Kidney epithelial cell (primary cell): Measurements from ENCODE around the gene C19orf81. TPM values are rescaled to one million over a fixed set of nuclear protein-coding genes. Genes with fewer than 3 reads are reported as not detected.
A peak's percentile ranks its signal among the peaks of the same experiment; 100 is the strongest.
"Not testable (repeated sequence)": the region's sequence is repeated elsewhere in the genome, so short reads cannot be mapped to it uniquely, and the experiment has no call there.

Experiments
- DNase-seq: peaks from one replicate; pipeline ENCODE4 v3.0.0-alpha.2; 2010; ENCODE audit warnings: low read depth
- H3K27me3 ChIP-seq: 2 replicates; pipeline ENCODE4 v1.6.0; 2011; ENCODE audit warnings: low read length; ENCODE audit not compliant: control insufficient read depth, insufficient read depth
- H3K36me3 ChIP-seq: 2 replicates; pipeline ENCODE4 v1.5.1; 2011; ENCODE audit warnings: low read length; ENCODE audit not compliant: control insufficient read depth, insufficient read depth
- H3K4me3 ChIP-seq: 2 replicates; pipeline ENCODE4 v1.5.1; 2011; ENCODE audit warnings: low read depth, mild to moderate bottlenecking, control low read depth, low read length
- CTCF ChIP-seq: IDR thresholded peaks from 2 replicates; pipeline ENCODE4 v1.5.1; 2011; ENCODE audit warnings: mild to moderate bottlenecking, moderate library complexity, low read length, control low read depth, inconsistent platforms; ENCODE audit not compliant: insufficient read depth, poor library complexity, severe bottlenecking
- total RNA-seq: library from RNA; depleted of rRNA; stranded (reverse); fragments of >200 nt; gene quantifications from 2 replicates; pipeline ENCODE4 v1.2.3, GENCODE V29; 2015

The C19orf81 gene
- total RNA-seq, 1 donor from 2014 or later: 16.5 TPM

- TF ChIP-seq CTCF: no peak
- DNase-seq: no peak
- Histone ChIP-seq H3K27me3 (peaks cover 4% of the 10 kb centered on the region), H3K4me3 (no peak overlapping the region), H3K36me3 (no peaks in the 10 kb centered on the region)
Observed at GRCh38 chr19:50607388-50607787, 41.9 kb upstream of the C19orf81 start.

- Histone ChIP-seq H3K27me3 (peaks cover 4% of the 10 kb centered on the region), H3K36me3 (no peaks in the 10 kb centered on the region), H3K4me3 (no peak overlapping the region)
- DNase-seq: peak; percentile 45
- peak; percentile 65 for TF ChIP-seq CTCF
Observed at GRCh38 chr19:50607874-50608785, 41.1 kb upstream of the C19orf81 start.

GRCh38 chr19:50612504-50613404, 36.5 kb upstream of the C19orf81 start:
- H3K27me3 ChIP-seq, H3K36me3 ChIP-seq, H3K4me3 ChIP-seq, DNase-seq: not testable (repeated sequence)

GRCh38 chr19:50618379-50618778, 30.9 kb upstream of the C19orf81 start:
- not testable (repeated sequence) for H3K36me3 ChIP-seq, H3K4me3 ChIP-seq, DNase-seq, H3K27me3 ChIP-seq

- not testable (repeated sequence) for H3K4me3 ChIP-seq
Observed at GRCh38 chr19:50619184-50619583, 30.1 kb upstream of the C19orf81 start.

GRCh38 chr19:50620394-50620906, 28.8 kb upstream of the C19orf81 start:
- DNase-seq, H3K36me3 ChIP-seq, H3K27me3 ChIP-seq, H3K4me3 ChIP-seq: not testable (repeated sequence)

More at GRCh38 chr19:50619184-50619583, 30.1 kb upstream of the C19orf81 start:
- H3K36me3 ChIP-seq, DNase-seq, H3K27me3 ChIP-seq: not testable (repeated sequence)

GRCh38 chr19:50624949-50625600, 24.2 kb upstream of the C19orf81 start:
- Histone ChIP-seq H3K27me3 (peaks cover 2% of the 10 kb centered on the region), H3K36me3 (no peaks in the 10 kb centered on the region), H3K4me3 (no peak overlapping the region)
- no peak for TF ChIP-seq CTCF
- DNase-seq: no peak
